C4-2B (cell line): ENCODE results near the gene KAZN.

Experiments used
- CTCF ChIP-seq: fragments of 450-650 bp; conservative IDR thresholded peaks from 2 replicates; pipeline ENCODE4 v1.5.1; 2017; ENCODE audit warnings: mild to moderate bottlenecking
- ZFX ChIP-seq: fragments of 450-650 bp; IDR thresholded peaks from 2 replicates; pipeline ENCODE4 v1.6.1; 2017

GRCh38 chr1:14827870-14828269 lies 229.4 kb downstream of the KAZN start:
- no peak for TF ChIP-seq CTCF
- TF ChIP-seq ZFX = no peak
